ENCODE data around the gene HYKK.
"Not testable (repeated sequence)": the region's sequence is repeated elsewhere in the genome, so short reads cannot be mapped to it uniquely, and the experiment has no call there.

Gene HYKK, protein sequence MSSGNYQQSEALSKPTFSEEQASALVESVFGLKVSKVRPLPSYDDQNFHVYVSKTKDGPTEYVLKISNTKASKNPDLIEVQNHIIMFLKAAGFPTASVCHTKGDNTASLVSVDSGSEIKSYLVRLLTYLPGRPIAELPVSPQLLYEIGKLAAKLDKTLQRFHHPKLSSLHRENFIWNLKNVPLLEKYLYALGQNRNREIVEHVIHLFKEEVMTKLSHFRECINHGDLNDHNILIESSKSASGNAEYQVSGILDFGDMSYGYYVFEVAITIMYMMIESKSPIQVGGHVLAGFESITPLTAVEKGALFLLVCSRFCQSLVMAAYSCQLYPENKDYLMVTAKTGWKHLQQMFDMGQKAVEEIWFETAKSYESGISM

DNA sequence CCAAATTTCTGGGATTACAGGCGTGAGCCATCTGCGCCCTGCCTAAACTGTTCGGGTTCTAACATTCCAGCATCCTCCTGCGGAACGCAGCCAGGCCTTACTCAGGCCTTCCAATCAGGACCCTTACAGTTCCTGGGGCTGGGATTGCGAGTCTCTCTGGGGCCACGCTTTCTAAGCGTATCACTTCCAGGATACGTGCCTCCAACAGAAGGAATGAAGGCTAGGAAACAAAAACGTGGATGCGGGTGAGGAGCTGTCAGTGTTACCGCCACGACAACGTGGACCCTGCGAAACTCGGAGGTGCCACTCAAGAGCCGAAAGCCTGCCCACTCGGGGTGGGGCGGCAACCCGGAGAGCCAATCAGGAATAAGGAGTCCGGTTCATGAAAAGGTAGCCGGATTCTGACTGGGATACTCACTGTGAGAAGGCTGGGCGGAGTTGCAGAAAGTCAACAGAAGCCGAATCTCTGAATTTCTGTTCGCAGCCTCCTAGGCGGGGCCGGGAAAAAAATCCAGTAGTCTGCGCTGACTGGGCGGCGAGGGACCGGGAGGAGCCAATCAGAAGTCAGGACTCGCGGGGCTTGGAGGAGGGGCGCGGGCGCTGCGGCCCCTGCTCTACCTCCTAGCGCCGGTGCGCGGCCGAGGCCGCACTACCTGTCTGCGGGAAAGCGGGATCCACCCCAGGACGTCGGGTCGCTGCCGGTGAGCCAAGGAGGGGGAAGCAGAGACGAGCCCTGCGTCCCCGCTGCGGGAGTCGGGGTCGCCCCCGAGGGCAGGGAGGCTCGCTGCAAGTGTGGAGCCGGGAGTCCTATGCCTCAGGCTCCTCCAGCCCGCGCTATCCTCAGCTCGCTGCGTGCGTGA, at the start of gene HYKK:
Gene HYKK (plus strand): TSS at position 607 of the 860 bp plus-strand sequence. CDS start 5,512 bp downstream, outside the sequence.
- DNase-seq (ENCODE audit: low read depth in 1 of 2, low spot score in 1 of 2) = peak; percentile 32 to 57

GRCh38 chr15:78460737-78461136, 46.6 kb upstream of the HYKK start:
- DNase-seq (ENCODE audit: low read depth in 1 of 2, low spot score in 1 of 2) = no peak

- no peak for DNase-seq (ENCODE audit: low read depth in 1 of 2, low spot score in 1 of 2)
Observed at GRCh38 chr15:78461171-78461888, 46.0 kb upstream of the HYKK start.

- no peak for DNase-seq (ENCODE audit: low read depth in 1 of 2, low spot score in 1 of 2)
Observed at GRCh38 chr15:78469031-78469430, 38.3 kb upstream of the HYKK start.

DNA sequence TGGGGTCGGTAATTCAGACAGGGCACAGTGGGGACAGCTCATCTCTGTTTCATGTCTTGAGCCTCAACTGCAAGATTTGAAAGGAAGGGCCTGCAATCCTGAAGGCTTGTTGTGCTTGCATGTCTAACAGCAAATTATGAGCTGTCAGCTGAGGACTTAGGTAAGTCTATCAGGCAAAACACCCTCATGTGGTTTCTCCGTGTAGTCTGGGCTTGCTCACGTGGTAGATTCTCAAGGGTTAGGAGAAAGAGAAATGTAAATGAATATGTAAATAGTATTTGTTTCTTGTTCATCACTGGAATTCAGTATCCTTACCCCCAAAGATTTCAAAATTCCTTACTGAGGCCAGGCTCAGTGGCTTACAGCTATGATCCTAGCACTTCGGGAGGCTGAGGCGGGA, 30.1 kb upstream of the HYKK start:
- no peak for DNase-seq (ENCODE audit: low read depth in 1 of 2, low spot score in 1 of 2)

- no peak for DNase-seq (ENCODE audit: low read depth in 1 of 2, low spot score in 1 of 2)
Observed at GRCh38 chr15:78479650-78480049, 27.7 kb upstream of the HYKK start.

DNA sequence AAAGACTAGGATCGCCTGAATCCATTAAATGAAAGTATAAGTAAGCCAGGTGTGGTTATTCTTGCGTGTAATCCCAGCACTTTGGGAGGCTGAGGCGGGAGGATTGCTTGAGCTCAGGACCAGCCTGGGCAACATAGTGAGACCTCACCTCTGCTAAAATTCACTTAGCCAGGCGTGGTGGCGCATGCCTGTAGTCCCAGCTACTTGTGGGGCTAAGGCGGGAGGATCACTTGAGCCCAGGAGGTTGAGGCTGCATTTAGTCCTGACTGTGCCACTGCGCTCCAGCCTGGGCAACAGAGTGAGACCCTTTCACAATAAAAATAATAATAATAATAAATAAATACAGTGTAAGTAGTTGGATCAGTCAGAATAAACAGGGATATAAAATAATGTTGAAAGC, 25.5 kb upstream of the HYKK start:
- DNase-seq (ENCODE audit: low read depth in 1 of 2, low spot score in 1 of 2) = no peak

DNA sequence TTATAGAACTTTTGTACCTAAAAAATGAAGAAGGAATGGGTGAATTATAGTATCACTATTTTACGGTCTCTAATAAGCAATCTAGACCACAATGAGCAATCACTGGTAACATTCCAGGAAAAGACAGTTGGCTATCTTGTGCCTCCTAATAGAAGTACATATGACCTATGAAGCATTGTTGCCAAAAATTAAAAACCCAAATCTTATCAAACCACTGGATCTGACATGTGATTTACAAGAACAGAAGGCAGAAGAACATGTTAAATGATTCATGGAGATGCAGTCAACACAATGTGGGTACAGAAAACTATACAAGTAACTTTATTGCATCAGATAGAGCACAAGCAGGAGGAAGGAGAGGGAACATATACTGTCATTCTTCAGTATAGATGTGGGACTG, 14.5 kb upstream of the HYKK start:
- DNase-seq (ENCODE audit: low read depth in 1 of 2, low spot score in 1 of 2) = no peak

GRCh38 chr15:78501857-78502256, 5.5 kb upstream of the HYKK start:
- no peak for DNase-seq (ENCODE audit: low read depth in 1 of 2, low spot score in 1 of 2)

- DNase-seq (ENCODE audit: low read depth in 1 of 2, low spot score in 1 of 2) = no peak
Observed at GRCh38 chr15:78502641-78503040, 4.7 kb upstream of the HYKK start.

DNA sequence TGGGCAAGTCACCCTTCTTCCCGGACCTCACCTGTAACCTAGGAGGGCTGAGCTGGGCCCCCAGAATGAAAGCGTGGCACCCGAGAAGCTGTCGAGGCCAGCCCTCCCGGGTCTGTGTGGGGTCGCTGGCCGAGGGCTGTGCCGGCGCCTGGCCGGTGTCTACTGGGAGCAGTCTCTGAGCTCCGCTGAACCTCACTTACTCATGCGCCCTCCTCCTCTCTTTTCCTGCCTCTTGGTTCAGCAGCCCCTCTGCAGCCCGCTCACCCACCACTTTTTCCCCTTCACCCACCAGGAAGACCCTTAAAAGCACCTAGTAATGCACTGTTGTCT, 419 bp downstream of the HYKK start:
- no peak for DNase-seq (ENCODE audit: low read depth in 1 of 2, low spot score in 1 of 2)

DNA sequence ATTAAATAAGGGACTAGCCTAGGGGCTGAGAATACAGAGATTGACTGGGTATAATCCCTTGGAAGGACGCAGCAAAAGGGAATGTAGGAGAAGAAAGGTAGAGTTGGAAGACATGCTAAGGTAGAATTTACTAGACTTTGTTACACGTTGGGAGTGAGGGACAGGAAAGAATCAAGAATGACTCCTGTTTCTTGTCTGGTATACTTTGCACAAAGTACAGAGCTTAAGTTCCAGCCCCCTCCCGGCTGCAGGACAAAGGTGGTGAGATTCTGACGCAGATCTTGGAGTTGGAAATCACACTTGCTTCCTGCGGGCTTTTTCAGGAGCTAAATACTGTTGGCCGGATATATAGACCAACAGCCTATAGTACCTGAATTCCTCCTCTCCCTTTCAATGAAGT, 895 bp downstream of the HYKK start:
- DNase-seq (ENCODE audit: low read depth in 1 of 2, low spot score in 1 of 2) = no peak

DNA sequence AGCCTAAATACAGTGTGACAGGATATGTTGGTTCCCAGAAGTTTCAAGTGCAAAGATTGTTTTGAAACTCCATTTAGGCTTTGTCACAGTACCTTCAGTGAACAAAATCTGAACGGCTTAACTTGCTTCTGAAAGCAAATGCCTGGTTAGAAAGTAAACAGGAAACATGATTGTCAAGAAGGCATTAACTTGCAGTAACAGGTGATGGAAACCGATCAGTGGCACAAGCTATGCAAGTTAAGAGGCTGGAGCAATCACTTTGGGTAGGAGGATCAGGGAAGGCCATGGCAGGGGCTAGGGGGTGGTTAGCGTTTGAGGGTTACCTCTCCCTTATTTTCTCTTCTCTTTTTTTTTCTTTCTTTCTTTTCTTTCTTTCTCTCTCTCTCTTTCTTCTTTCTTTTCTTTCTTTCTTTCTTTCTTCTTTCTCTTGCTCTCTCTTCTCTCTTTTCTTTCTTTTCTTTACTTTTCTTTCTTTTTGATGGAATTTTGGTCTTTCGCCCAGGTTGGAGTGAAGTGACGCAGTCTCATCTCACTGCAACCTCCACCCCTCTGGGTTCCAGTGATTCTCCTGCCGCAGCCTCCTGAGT, 2.4 kb downstream of the HYKK start:
- DNase-seq (ENCODE audit: low read depth in 1 of 2, low spot score in 1 of 2) = no peak

DNA sequence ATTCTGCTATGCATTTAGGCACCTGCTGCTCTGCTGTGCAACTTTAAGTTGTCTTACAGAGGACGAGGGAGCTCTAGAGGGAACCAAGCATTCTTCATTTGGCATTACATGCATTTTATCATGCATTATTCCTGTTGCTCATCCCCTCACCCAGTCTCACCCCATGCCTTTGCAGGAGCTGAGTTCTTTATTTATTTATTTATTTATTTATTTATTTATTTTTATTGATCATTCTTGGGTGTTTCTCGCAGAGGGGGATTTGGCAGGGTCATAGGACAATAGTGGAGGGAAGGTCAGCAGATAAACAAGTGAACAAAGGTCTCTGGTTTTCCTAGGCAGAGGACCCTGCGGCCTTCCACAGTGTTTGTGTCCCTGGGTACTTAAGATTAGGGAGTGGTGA, 12.7 kb downstream of the HYKK start:
- DNase-seq (ENCODE audit: low read depth in 1 of 2, low spot score in 1 of 2) = not testable (repeated sequence)

GRCh38 chr15:78524230-78524629, 16.9 kb downstream of the HYKK start:
- no peak for DNase-seq (ENCODE audit: low read depth in 1 of 2, low spot score in 1 of 2)

DNA sequence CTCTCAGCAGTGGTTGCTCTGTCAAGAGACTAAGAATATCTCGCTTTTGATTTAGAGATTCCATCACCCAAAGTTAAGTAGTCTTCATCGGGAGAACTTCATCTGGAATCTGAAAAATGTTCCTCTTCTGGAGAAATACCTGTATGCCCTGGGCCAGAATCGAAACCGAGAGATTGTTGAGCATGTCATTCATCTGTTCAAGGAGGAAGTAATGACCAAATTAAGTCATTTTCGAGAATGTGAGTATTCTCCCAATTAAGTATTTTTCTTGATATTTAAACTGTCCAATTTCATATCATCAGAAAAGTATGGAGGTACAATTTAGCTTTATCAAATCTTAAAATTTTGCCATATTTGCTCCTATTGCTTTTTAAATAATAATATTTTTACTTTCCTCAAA, 19.9 kb downstream of the HYKK start:
- no peak for DNase-seq (ENCODE audit: low read depth in 1 of 2, low spot score in 1 of 2)

DNA sequence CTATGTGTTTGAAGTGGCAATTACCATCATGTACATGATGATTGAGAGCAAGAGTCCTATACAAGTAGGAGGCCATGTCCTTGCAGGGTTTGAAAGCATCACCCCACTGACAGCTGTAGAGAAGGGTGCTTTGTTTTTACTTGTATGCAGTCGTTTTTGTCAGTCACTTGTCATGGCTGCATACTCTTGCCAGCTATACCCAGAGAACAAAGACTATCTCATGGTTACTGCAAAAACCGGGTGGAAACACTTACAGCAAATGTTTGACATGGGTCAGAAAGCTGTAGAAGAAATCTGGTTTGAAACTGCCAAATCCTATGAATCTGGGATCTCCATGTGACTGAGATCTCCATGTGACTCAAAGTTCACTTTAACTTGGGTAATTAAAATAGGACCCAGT, 26.0 kb downstream of the HYKK start:
- DNase-seq (ENCODE audit: low read depth in 1 of 2, low spot score in 1 of 2) = no peak

GRCh38 chr15:78536134-78536533, 28.8 kb downstream of the HYKK start:
- DNase-seq (ENCODE audit: low read depth in 1 of 2, low spot score in 1 of 2) = no peak

DNA sequence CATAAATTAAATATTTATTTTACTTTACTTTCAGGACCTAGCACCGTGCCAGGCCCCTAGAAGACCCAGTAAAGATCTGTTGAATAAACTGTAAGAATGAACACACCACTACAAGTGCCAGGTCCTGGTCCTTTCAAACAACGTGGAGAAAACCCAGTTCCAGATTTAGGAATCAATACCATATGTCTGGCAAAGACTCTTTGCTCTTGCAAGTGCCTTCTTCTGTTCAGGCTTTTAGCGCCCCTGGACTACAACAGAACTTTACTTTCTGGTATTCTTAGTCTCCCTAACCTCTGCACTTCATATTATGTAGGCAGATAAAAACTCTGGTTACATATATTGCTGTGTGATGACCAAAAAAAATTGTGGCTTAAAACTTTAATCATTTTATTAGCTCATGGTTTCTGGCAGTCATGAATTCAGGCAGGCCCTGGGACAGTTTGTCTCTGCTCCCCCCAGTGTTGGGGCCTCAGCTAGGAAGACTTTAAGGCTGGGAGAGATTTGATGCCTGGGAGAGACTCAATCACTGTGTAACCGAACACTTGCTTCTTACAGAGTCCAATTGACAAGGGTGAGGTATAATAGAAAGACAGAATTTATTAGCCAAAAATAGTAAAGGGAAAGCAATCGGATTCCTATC, 30.0 kb downstream of the HYKK start:
- DNase-seq (ENCODE audit: low read depth in 1 of 2, low spot score in 1 of 2) = no peak

DNA sequence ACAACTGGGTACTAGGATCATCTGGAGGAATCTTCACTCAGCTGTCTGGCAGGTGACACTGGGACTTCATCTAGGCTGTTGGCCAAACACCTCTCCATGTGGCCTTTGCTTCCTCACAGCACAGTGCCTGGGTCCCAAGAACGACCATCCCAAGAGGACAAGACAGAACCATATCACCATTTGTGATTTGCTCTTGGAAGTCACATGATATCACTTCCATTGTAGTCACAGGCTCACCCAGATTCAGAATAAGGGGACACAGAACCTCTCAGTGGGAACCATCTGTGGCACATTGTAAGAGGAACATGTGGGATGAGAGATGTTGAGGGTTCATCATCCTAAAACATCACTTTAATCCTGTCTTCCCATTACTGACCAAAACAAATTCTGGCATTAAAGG, 31.0 kb downstream of the HYKK start:
- DNase-seq (ENCODE audit: low read depth in 1 of 2, low spot score in 1 of 2) = no peak

All from activated T-helper 1 cell treated with anti-CD3 and anti-CD28 coated beads, Interleukin-2, amount 50 U/mL, for 16 hours (primary cell).